ENCODE data around the gene CXCR4.

Gene CXCR4

GRCh38 chr2:136131961-136132824 lies 14.2 kb upstream of the CXCR4 start:
- in situ Hi-C loops (cut with MboI; ENCODE audit: low sequenced_read_pairs), result no loop called here

GRCh38 chr2:136131484-136131960 lies 13.6 kb upstream of the CXCR4 start:
- in situ Hi-C loops (cut with MboI; ENCODE audit: low sequenced_read_pairs), result no loop called here

GRCh38 chr2:136130511-136130910 lies 12.6 kb upstream of the CXCR4 start:
- in situ Hi-C loops (cut with MboI; ENCODE audit: low sequenced_read_pairs), result no loop called here

DNA sequence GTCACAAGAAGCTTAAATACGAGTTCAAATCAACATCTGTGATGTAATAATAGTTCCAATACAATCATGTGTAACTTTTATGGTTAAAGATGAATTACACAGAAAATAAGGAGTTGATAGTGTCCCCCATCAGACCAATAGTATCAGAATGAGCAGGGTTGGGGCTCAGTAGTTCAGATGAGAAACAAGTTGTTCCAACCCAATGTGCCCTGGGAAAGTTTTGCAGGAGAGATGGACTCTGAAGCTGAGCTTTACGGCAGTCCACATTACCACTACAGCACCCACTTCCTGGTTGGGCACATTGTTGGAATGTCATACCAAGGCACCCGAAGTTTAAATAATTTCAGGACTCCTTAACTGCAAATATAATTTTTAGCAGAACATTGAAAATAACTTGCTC lies 12.1 kb upstream of the CXCR4 start:
- in situ Hi-C loops (cut with MboI; ENCODE audit: low sequenced_read_pairs), result no loop called here

DNA sequence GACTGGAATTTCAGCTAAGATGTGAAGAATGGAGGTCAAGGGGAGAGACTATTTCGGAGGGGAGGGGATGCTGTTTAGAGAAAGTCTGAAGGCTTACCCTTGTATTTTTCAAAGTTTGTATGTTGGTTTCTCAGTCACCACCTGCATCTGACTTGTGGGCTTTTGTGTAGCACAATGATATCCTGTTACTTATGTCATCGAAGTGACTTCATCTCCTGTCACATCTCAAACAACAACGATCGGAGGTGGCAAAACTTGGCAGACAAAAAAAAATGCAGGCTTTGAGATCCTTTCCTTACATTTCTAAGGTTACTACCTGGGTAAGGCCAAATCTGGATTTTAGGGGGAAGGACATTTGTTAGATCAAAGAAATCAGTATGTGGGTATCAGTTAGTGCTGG lies 11.7 kb upstream of the CXCR4 start:
- in situ Hi-C loops (cut with MboI; ENCODE audit: low sequenced_read_pairs), result no loop called here

DNA sequence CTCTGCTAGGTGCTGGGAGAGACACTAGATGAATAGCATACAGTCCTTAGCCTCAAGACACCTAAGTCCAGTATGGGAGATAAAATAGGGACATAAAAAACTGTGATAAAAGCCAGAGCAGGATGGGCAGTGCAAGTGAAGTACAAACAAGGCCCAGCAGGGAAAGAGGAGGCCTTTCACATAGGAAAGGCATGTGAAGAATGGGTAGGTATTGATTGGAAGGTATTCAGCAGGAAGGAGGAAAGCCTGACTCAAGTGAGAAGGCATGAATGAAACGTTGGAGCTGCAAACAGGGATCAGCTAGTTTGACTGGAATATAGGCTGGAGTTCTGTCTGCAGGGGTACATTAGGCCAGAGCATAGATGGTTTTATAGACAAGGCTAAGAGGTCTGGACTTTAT lies 11.0 kb upstream of the CXCR4 start:
- in situ Hi-C loops (cut with MboI; ENCODE audit: low sequenced_read_pairs), result no loop called here

DNA sequence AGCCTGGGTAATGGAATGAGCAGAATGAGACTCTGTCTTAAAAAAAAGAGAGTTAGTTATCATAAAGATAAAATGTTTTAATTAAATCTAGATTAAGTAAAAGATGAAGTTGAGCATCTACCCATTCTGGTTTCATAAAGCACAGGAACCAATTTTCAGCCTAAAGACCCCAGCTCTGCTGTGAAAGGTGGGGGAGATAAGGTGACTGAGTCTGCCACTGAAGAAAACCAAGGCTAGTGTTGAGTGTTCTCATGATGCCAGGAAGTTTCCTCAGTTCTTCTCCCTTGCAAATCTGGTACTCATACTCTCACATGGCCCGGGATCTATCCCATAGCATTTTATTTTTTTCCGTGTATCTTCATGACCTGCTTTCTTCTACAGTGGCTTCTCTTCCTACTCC lies 10.4 kb upstream of the CXCR4 start:
- in situ Hi-C loops (cut with MboI; ENCODE audit: low sequenced_read_pairs), result no loop called here

DNA sequence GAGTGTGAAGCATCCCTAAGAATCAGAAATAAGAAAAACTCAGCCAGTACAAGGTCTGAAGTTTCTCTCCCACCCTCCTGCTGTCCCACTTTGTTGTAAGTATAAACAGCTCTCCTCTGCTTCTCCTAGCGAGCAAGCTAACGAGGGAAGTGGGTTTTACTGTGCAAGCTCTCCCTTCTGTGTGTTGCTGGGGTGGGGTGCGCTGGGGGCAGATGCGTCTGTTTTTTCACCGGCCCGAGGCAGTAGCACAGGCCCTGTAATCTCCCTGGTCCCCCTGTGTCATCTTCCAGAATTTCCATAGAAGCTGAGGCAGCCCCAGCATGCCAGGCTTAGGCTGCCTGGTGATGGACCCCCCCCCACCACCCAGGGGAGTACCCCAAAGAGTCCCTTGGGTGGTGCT lies 9.4 kb upstream of the CXCR4 start:
- in situ Hi-C loops (cut with MboI; ENCODE audit: low sequenced_read_pairs), result no loop called here

DNA sequence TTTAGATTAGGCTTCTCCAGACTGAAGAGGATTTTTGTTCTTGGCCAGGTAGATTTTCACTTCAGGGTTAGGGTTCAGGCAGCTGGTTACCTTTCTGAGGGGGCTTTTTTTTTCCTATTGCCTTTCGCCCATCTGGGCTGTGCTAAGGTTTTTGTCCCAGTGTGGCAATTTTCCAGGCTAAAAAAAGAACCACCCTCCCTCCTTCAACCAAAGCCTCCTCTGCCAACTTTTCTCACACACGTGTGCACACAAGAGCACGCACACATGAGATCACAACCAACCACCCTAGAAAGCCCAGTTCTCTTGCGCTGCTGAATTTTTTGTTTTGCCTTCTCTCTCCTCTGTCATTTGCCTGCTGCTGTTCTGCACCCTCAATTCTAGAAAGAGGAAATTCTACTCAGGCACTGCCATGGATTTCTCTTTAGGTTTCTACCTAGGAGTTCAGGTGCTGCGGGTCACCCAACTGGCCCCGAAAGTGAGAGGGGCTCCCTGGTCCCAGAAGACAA lies 8.5 kb upstream of the CXCR4 start:
- in situ Hi-C loops (cut with MboI; ENCODE audit: low sequenced_read_pairs), result no loop called here

- in situ Hi-C loops (cut with MboI; ENCODE audit: low sequenced_read_pairs), result no loop called here
These were observed 8.1 kb upstream of the CXCR4 start for GRCh38 chr2:136126021-136126420.

DNA sequence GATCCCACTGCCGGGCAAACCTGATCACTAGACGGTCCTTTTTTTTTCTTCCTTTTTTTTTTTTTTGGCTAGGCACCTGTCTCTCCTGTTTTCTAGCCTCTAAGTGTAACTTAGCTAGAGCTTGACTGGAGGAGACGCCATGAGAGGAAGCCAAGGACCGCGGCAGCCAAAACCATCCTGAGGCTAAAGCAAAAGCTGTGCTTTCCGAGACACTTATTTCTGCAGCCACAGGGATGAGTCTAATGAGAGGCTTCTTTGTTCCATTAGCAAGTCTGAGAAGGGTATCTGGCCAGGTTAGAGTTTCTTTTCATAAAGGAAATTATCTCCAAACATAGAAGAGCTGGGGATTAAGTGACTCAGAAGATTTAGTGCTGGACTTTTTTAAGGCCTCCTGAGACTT lies 7.3 kb upstream of the CXCR4 start:
- in situ Hi-C loops (cut with MboI; ENCODE audit: low sequenced_read_pairs), result no loop called here

- in situ Hi-C loops (cut with MboI; ENCODE audit: low sequenced_read_pairs), result no loop called here
These were observed 6.9 kb upstream of the CXCR4 start for GRCh38 chr2:136124805-136125204.

DNA sequence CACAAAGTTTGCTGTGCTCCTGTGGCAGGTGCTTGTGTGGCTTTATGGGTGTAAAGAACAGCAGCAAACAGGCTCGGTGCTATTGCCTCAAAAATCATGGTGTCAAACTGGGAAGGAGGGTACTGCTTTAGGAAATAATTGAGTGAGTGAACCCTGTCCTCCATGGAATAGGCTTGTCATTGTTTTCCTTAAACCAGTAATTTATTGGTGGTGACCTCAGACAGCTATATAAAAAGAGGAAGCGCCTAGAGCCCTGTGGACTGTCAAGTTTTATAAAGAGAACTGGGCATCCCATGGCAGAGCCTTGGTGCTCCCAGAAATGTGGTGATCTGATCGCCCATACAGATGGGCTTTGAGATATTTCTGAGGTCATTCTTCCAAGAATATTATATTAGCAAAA lies 4.7 kb upstream of the CXCR4 start:
- in situ Hi-C loops (cut with MboI; ENCODE audit: low sequenced_read_pairs), result no loop called here

DNA sequence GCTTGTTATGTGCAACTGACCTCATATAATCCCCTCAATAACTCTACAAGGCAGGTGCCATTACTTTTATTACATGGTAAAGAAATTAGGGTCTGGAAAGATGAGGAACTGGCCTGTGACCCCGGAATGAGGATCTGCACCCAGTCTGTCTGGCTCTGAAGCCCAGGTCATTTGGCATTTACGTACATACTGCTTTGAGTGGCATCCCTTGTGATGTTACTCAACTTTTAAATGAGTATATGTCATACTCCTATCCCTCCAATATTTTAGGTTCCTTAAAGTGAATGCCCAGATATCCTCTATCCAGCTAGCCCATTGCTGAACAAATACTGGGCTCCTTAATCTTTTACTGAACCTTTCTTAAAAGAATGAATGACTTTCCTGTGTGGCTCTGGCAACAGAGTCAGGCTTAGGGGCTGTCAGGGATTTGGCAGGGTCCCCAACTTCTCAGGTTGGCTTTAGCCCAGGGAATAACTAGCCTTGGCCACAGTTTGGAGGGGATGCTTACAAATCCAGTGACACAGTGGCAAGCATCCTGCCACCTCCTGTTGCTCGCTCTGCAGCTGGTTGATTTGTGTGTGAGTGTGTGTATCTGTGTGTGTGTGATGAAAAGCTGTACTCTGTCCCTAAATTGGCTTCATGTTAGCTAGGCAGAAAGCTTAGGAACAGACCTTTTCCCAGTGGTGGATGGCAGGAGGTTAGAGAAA lies 3.4 kb upstream of the CXCR4 start:
- in situ Hi-C loops (cut with MboI; ENCODE audit: low sequenced_read_pairs), result no loop called here

DNA sequence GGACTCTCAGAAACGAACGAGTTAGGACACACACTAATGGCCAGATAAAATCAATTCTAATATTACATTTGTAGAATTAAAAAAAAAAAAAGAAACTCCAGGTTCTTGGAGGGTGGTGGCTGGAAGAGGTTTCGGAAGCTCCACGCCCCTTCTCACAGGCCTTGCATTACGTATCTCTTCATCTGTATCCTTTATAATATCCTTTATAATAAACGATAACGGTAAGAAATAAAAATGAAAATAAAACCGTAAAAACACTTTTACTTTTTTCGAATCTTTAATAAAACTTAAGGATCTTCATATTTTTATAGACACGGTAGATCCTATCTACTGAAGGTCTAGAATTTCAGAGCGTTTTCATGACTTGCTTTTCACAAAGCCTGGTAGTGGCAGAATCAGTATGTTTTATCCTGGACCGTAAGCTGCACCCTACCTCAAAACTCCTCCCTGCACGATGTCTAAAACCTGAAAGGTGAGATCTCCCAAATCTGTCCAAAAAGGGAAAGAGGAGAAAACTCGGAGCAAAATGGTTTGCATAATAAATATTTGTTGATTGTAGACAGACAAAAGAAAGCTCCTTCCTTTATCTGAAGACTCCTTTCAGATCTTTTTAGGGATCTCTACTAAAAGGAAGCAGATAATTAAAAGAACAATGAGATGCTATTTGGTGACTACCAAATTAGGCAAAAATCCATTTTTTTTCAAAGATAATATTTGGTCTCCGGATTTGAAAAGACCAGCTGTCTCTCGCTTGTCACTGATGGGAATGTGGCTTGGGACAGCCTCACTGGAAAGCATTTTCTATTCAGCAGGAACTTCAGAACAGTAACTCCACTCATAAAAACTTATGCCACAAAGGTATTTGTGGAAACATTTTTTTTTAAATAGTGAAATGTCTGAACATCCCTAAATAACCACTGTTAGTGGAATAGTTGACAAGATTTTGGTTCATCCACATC lies 2.0 kb upstream of the CXCR4 start:
- in situ Hi-C loops (cut with MboI; ENCODE audit: low sequenced_read_pairs), result no loop called here

GRCh38 chr2:136118819-136119716 lies 1.1 kb upstream of the CXCR4 start:
- in situ Hi-C loops (cut with MboI; ENCODE audit: low sequenced_read_pairs), result no loop called here

DNA sequence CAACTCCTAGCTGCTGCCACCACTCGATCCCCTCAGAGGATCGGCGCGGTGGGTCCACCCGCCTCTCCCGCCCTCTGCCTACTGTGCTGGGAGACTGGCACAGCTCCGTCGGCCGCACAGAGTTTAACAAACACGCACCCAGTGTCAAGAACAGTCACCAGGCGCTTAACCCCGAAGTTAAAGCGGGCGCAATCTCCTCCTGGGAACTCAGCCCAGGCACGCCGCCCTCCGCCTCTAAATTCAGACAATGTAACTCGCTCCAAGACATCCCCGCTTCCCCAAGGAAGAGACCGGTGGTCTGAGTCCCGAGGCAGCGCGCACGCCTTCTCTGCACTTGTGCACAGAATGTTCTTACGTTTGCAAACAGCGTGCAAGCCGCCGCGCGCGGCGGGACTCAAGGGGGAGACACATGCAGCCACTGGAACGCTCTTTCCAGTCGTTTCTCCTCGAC lies 533 bp downstream of the CXCR4 start:
- in situ Hi-C loops (cut with MboI; ENCODE audit: low sequenced_read_pairs), result no loop called here

- in situ Hi-C loops (cut with MboI; ENCODE audit: low sequenced_read_pairs), result no loop called here
These were observed 1.0 kb downstream of the CXCR4 start for GRCh38 chr2:136116813-136117390.

GRCh38 chr2:136116151-136116812 lies 1.7 kb downstream of the CXCR4 start:
- in situ Hi-C loops (cut with MboI; ENCODE audit: low sequenced_read_pairs), result no loop called here

All from hTERT RPE-1 (cell line).